Hepatocyte (in vitro differentiated cells): Measurements from ENCODE around the gene SLC16A5. TPM values are rescaled to one million over a fixed set of nuclear protein-coding genes. Genes with fewer than 3 reads are reported as not detected.

Source experiments
- DNase-seq: peaks from one replicate; pipeline ENCODE4 v3.0.0-alpha.2; 2016; ENCODE audit warnings: low spot score
- H2AFZ ChIP-seq: fragments of 200-600 bp; sonication (generic); 2 replicates; pipeline ENCODE4 v1.6.0; 2016; ENCODE audit warnings: antibody characterized with exemption, mild to moderate bottlenecking
- H3K27ac ChIP-seq: fragments of 200-600 bp; sonication (generic); 2 replicates; pipeline ENCODE4 v1.5.1; 2016; ENCODE audit warnings: mild to moderate bottlenecking
- H3K27me3 ChIP-seq: fragments of 200-600 bp; sonication (generic); 2 replicates; pipeline ENCODE4 v1.6.1; 2016
- H3K36me3 ChIP-seq: fragments of 200-600 bp; sonication (generic); replicated peaks from 2 replicates; pipeline ENCODE4 v1.5.1; 2016; ENCODE audit warnings: low read depth; ENCODE audit not compliant: insufficient read depth
- H3K4me1 ChIP-seq: fragments of 200-600 bp; sonication (generic); 2 replicates; pipeline ENCODE4 v1.5.1; 2016; ENCODE audit warnings: mild to moderate bottlenecking, moderate library complexity; ENCODE audit not compliant: insufficient read depth
- H3K4me2 ChIP-seq: fragments of 200-600 bp; sonication (generic); 2 replicates; pipeline ENCODE4 v1.6.0; 2016
- H3K4me3 ChIP-seq: fragments of 200-600 bp; sonication (generic); 2 replicates; pipeline ENCODE4 v1.5.1; 2016; ENCODE audit warnings: mild to moderate bottlenecking
- H3K79me2 ChIP-seq: fragments of 200-600 bp; sonication (generic); 2 replicates; pipeline ENCODE4 v1.6.0; 2017; ENCODE audit warnings: mild to moderate bottlenecking
- H3K9me2 ChIP-seq: fragments of 200-600 bp; sonication (generic); replicated peaks from 2 replicates; pipeline ENCODE4 v1.6.0; 2017; ENCODE audit warnings: mild to moderate bottlenecking; ENCODE audit not compliant: insufficient read depth
- H3K9me3 ChIP-seq: fragments of 200-600 bp; sonication (generic); 2 replicates; pipeline ENCODE4 v1.5.1; 2016; ENCODE audit warnings: low read depth, mild to moderate bottlenecking
- H4K20me1 ChIP-seq: fragments of 200-600 bp; sonication (generic); 2 replicates; pipeline ENCODE4 v1.6.0; 2016; ENCODE audit warnings: mild to moderate bottlenecking; ENCODE audit not compliant: insufficient read depth, poor library complexity, severe bottlenecking
- CTCF ChIP-seq: fragments of 200-600 bp; sonication (generic); IDR thresholded peaks from 2 replicates; pipeline ENCODE4 v1.5.1; 2016; ENCODE audit warnings: antibody characterized with exemption, mild to moderate bottlenecking; ENCODE audit not compliant: poor library complexity
- EZH2 ChIP-seq: fragments of 200-600 bp; sonication (generic); IDR thresholded peaks from 2 replicates; pipeline ENCODE4 v1.6.1; 2016; ENCODE audit warnings: antibody characterized with exemption, mild to moderate bottlenecking, borderline replicate concordance
- EZH2phosphoT487 ChIP-seq: fragments of 200-600 bp; sonication (generic); IDR thresholded peaks from one replicate; pipeline ENCODE4 v1.6.1; 2018; ENCODE audit warnings: antibody characterized with exemption, mild to moderate bottlenecking, low read depth, moderate library complexity; ENCODE audit not compliant: unreplicated experiment, severe bottlenecking
- WGBS: methylation state at CpG from one replicate; pipeline ENCODE4 v1.1.6; 2016; ENCODE audit warnings: low lambda C conversion rate; ENCODE audit errors: missing lambda C conversion rate; 5-methylcytosine and 5-hydroxymethylcytosine counted together
- polyA plus RNA-seq: library from polyadenylated mRNA; unstranded; fragments of >200 nt; fragmentation: Nextera tagmentation; extraction: Ambion mirVana; gene quantifications from 2 replicates; pipeline ENCODE4 v1.2.1, GENCODE V29; 2016
- total RNA-seq: library from RNA; depleted of rRNA; stranded (reverse); fragments of >200 nt; gene quantifications from 2 replicates; pipeline ENCODE4 v1.2.3, GENCODE V29; 2014

The SLC16A5 gene
- total and polyA plus RNA-seq, 2 experiments from 2014 or later = 11.9 to 12.8 TPM

- no peaks in the 10 kb centered on the region for H3K36me3 ChIP-seq
- H3K4me1 ChIP-seq = no peaks in the 10 kb centered on the region
- no peaks in the 10 kb centered on the region for H4K20me1 ChIP-seq
- no peaks in the 10 kb centered on the region for H3K9me3 ChIP-seq
- DNase-seq = no peak
- H3K79me2 ChIP-seq = peaks cover 6% of the 10 kb centered on the region
- no peak overlapping the region for H3K4me3 ChIP-seq
- H3K27me3 ChIP-seq = no peaks in the 10 kb centered on the region
- H3K9me2 ChIP-seq = no peaks in the 10 kb centered on the region
- WGBS = 95% methylated on average over 25 of the region's 26 CpGs
- TF ChIP-seq EZH2phosphoT487 (no peak), EZH2 (no peak), CTCF (no peak)
- no peak overlapping the region for H2AFZ ChIP-seq
- H3K27ac ChIP-seq = no peak overlapping the region
- no peak overlapping the region for H3K4me2 ChIP-seq
Observed at GRCh38 chr17:75060434-75061054, 27.2 kb upstream of the SLC16A5 start.

GRCh38 chr17:75061055-75061438, 26.7 kb upstream of the SLC16A5 start:
- 96% methylated on average over 10 of the region's 10 CpGs for WGBS
- Histone ChIP-seq H3K36me3 (no peaks in the 10 kb centered on the region), H3K27ac (no peak overlapping the region), H4K20me1 (no peaks in the 10 kb centered on the region), H3K4me3 (no peak overlapping the region), H2AFZ (no peak overlapping the region), H3K27me3 (no peaks in the 10 kb centered on the region), H3K4me2 (no peak overlapping the region), H3K9me3 (no peaks in the 10 kb centered on the region), H3K4me1 (no peaks in the 10 kb centered on the region), H3K9me2 (no peaks in the 10 kb centered on the region), H3K79me2 (peaks cover 6% of the 10 kb centered on the region)
- TF ChIP-seq EZH2 (no peak), CTCF (no peak), EZH2phosphoT487 (no peak)
- no peak for DNase-seq

GRCh38 chr17:75061618-75062017, 26.1 kb upstream of the SLC16A5 start:
- Histone ChIP-seq H3K36me3 (no peaks in the 10 kb centered on the region), H3K4me3 (no peak overlapping the region), H3K9me3 (no peaks in the 10 kb centered on the region), H3K4me2 (no peak overlapping the region), H3K4me1 (no peaks in the 10 kb centered on the region), H3K9me2 (no peaks in the 10 kb centered on the region), H3K27me3 (no peaks in the 10 kb centered on the region), H4K20me1 (no peaks in the 10 kb centered on the region), H2AFZ (no peak overlapping the region), H3K27ac (no peak overlapping the region), H3K79me2 (peaks cover 6% of the 10 kb centered on the region)
- WGBS = 94% methylated on average over 8 of the region's 8 CpGs
- DNase-seq = no peak
- TF ChIP-seq EZH2 = no peak
- no peak for TF ChIP-seq CTCF
- TF ChIP-seq EZH2phosphoT487 = no peak
